SH-SY5Y (cell line): ENCODE measurements around the gene KCNK18.

Experiments
- GATA2 ChIP-seq: IDR thresholded peaks from 2 replicates; pipeline ENCODE4 v1.6.1; 2011; ENCODE audit warnings: mild to moderate bottlenecking, low read depth, low read length
- GATA3 ChIP-seq: IDR thresholded peaks from 2 replicates; pipeline ENCODE4 v1.6.1; 2011; ENCODE audit warnings: low read depth, mild to moderate bottlenecking, low read length, moderate library complexity

- TF ChIP-seq GATA2 (no peak; the same call in 1 of the 2 replicates), GATA3 (0 out of 2 replicates have a peak, but pooled peaks have one; percentile 19)
Measured at GRCh38 chr10:117248750-117249465, 51.6 kb downstream of the KCNK18 start.
